Measurements from ENCODE around the gene SMARCC2. TPM values are rescaled to one million over a fixed set of nuclear protein-coding genes. Genes with fewer than 3 reads are reported as not detected.

The SMARCC2 gene
- total and polyA plus RNA-seq, 2 of the 13 experiments (the other 11 are each of a cell fraction or from before 2014, with no cell fraction given): 21.3 to 24.1 TPM

GRCh38 chr12:56151672-56152131 is 37.6 kb downstream of the SMARCC2 start (continued):
- TF ChIP-seq, protein P1, sequence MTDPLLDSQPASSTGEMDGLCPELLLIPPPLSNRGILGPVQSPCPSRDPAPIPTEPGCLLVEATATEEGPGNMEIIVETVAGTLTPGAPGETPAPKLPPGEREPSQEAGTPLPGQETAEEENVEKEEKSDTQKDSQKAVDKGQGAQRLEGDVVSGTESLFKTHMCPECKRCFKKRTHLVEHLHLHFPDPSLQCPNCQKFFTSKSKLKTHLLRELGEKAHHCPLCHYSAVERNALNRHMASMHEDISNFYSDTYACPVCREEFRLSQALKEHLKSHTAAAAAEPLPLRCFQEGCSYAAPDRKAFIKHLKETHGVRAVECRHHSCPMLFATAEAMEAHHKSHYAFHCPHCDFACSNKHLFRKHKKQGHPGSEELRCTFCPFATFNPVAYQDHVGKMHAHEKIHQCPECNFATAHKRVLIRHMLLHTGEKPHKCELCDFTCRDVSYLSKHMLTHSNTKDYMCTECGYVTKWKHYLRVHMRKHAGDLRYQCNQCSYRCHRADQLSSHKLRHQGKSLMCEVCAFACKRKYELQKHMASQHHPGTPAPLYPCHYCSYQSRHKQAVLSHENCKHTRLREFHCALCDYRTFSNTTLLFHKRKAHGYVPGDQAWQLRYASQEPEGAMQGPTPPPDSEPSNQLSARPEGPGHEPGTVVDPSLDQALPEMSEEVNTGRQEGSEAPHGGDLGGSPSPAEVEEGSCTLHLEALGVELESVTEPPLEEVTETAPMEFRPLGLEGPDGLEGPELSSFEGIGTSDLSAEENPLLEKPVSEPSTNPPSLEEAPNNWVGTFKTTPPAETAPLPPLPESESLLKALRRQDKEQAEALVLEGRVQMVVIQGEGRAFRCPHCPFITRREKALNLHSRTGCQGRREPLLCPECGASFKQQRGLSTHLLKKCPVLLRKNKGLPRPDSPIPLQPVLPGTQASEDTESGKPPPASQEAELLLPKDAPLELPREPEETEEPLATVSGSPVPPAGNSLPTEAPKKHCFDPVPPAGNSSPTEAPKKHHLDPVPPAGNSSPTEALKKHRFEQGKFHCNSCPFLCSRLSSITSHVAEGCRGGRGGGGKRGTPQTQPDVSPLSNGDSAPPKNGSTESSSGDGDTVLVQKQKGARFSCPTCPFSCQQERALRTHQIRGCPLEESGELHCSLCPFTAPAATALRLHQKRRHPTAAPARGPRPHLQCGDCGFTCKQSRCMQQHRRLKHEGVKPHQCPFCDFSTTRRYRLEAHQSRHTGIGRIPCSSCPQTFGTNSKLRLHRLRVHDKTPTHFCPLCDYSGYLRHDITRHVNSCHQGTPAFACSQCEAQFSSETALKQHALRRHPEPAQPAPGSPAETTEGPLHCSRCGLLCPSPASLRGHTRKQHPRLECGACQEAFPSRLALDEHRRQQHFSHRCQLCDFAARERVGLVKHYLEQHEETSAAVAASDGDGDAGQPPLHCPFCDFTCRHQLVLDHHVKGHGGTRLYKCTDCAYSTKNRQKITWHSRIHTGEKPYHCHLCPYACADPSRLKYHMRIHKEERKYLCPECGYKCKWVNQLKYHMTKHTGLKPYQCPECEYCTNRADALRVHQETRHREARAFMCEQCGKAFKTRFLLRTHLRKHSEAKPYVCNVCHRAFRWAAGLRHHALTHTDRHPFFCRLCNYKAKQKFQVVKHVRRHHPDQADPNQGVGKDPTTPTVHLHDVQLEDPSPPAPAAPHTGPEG (CRISPR knock-in tag; IDR thresholded peaks at IDR 0.05): 0 out of 2 replicates have a peak, but pooled peaks have one; percentile 73
- TF ChIP-seq CREB3 (CRISPR knock-in tag; IDR thresholded peaks at IDR 0.05): no peak
- peak; percentile 65; the same call in 1 of the 2 replicates for TF ChIP-seq REPIN1 (CRISPR knock-in tag; IDR thresholded peaks at IDR 0.05; ENCODE audit: borderline replicate concordance, low read depth)
- TF ChIP-seq TBX2 (CRISPR knock-in tag; IDR thresholded peaks at IDR 0.05; ENCODE audit: borderline replicate concordance): 0 out of 2 replicates have a peak, but pooled peaks have one; percentile 1
- 0 out of 2 replicates have a peak, but pooled peaks have one; percentile 29 for TF ChIP-seq RAD21 (CRISPR knock-in tag; IDR thresholded peaks at IDR 0.05)
- TF ChIP-seq ZNF317 (CRISPR knock-in tag; IDR thresholded peaks at IDR 0.05): 0 out of 2 replicates have a peak, but pooled peaks have one; percentile 6
- TF ChIP-seq, protein P2, sequence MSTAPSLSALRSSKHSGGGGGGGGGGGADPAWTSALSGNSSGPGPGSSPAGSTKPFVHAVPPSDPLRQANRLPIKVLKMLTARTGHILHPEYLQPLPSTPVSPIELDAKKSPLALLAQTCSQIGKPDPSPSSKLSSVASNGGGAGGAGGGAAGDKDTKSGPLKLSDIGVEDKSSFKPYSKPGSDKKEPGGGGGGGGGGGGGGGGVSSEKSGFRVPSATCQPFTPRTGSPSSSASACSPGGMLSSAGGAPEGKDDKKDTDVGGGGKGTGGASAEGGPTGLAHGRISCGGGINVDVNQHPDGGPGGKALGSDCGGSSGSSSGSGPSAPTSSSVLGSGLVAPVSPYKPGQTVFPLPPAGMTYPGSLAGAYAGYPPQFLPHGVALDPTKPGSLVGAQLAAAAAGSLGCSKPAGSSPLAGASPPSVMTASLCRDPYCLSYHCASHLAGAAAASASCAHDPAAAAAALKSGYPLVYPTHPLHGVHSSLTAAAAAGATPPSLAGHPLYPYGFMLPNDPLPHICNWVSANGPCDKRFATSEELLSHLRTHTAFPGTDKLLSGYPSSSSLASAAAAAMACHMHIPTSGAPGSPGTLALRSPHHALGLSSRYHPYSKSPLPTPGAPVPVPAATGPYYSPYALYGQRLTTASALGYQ (CRISPR knock-in tag; IDR thresholded peaks at IDR 0.05): peak; percentile 11; the same call in 1 of the 2 replicates
- TF ChIP-seq ZNF232 (CRISPR knock-in tag; IDR thresholded peaks at IDR 0.05; ENCODE audit: borderline replicate concordance): peak; percentile 33; the same call in 1 of the 2 replicates
- TF ChIP-seq POLR2A (IDR thresholded peaks at IDR 0.05; ENCODE audit: insufficient read depth in 1 of 2, low read depth in 2 of 2, low read length in 2 of 2): peak; percentile 47 to 59; a peak in 2 of 4 replicates
- TF ChIP-seq FOXJ3 (CRISPR knock-in tag; IDR thresholded peaks at IDR 0.05; ENCODE audit: borderline replicate concordance): 0 out of 2 replicates have a peak, but pooled peaks have one; percentile 2
- TF ChIP-seq ZNF383 (CRISPR knock-in tag; IDR thresholded peaks at IDR 0.05; ENCODE audit: borderline replicate concordance): no peak
- peak; percentile 11; the same call in 1 of the 2 replicates for TF ChIP-seq PHF8 (CRISPR knock-in tag; IDR thresholded peaks at IDR 0.05)
- peak; percentile 54 for TF ChIP-seq POLR2G (IDR thresholded peaks at IDR 0.05; ENCODE audit: low read depth, low read length)
- peak; percentile 32; the same call in 1 of the 2 replicates for TF ChIP-seq ZNF614 (CRISPR knock-in tag; IDR thresholded peaks at IDR 0.05; ENCODE audit: borderline replicate concordance)
- TF ChIP-seq, protein P3, sequence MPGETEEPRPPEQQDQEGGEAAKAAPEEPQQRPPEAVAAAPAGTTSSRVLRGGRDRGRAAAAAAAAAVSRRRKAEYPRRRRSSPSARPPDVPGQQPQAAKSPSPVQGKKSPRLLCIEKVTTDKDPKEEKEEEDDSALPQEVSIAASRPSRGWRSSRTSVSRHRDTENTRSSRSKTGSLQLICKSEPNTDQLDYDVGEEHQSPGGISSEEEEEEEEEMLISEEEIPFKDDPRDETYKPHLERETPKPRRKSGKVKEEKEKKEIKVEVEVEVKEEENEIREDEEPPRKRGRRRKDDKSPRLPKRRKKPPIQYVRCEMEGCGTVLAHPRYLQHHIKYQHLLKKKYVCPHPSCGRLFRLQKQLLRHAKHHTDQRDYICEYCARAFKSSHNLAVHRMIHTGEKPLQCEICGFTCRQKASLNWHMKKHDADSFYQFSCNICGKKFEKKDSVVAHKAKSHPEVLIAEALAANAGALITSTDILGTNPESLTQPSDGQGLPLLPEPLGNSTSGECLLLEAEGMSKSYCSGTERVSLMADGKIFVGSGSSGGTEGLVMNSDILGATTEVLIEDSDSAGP (CRISPR knock-in tag; IDR thresholded peaks at IDR 0.05; ENCODE audit: borderline replicate concordance): 0 out of 2 replicates have a peak, but pooled peaks have one; percentile 0
- peak; percentile 48; the same call in 1 of the 2 replicates for TF ChIP-seq MED1 (CRISPR knock-in tag; IDR thresholded peaks at IDR 0.05)
- no peak for TF ChIP-seq KLF11 (CRISPR knock-in tag; IDR thresholded peaks at IDR 0.05)
- no peak for TF ChIP-seq ZNF230 (CRISPR knock-in tag; IDR thresholded peaks at IDR 0.05)
